Measurements from ENCODE around the gene GNAT3.

The GNAT3 gene

GRCh38 chr7:80428161-80429054 is 83.5 kb downstream of the GNAT3 start:
- H2BK12ac ChIP-seq (ENCODE audit: low read length): peak overlapping the region; percentile 58
- H2BK5ac ChIP-seq (ENCODE audit: low read depth, low read length, poor library complexity): no peak overlapping the region
- no peak overlapping the region for H3K4me2 ChIP-seq (ENCODE audit: low read length)
- peak; percentile 40 to 79 for DNase-seq
- no peak overlapping the region for H2AFZ ChIP-seq (ENCODE audit: insufficient read depth, low read length, poor library complexity)
- H3K4ac ChIP-seq (ENCODE audit: low read depth, low read length): no peak overlapping the region
- no peaks in the 10 kb centered on the region for H3K27me3 ChIP-seq (ENCODE audit: insufficient read depth, low read length)
- peak overlapping the region; percentile 38 for H4K8ac ChIP-seq (ENCODE audit: low read depth, low read length)
- no peak overlapping the region for H3K23ac ChIP-seq (ENCODE audit: low read length)
- H3K14ac ChIP-seq (ENCODE audit: low read length): no peak overlapping the region
- no peak overlapping the region for H3K27ac ChIP-seq (ENCODE audit: low read depth, low read length)
- no peak overlapping the region for H2BK120ac ChIP-seq (ENCODE audit: insufficient read depth, low read length, poor library complexity)
- H3K79me1 ChIP-seq (ENCODE audit: low read length): peaks cover 2% of the 10 kb centered on the region
- no peaks in the 10 kb centered on the region for H3K79me2 ChIP-seq (ENCODE audit: control insufficient read depth, insufficient read depth, low read length, poor library complexity)
- peaks cover 0 to 2% of the 10 kb centered on the region in 2 experiments for H3K4me1 ChIP-seq (ENCODE audit: control insufficient read depth in 1 of 2, insufficient read depth in 2 of 2, low read length in 2 of 2)
- H2AK5ac ChIP-seq (ENCODE audit: low read length): peak overlapping the region; percentile 46
- no peaks in the 10 kb centered on the region for H3K9me3 ChIP-seq (ENCODE audit: insufficient read depth, low read depth, low read length)
- no peaks in the 10 kb centered on the region for H3K36me3 ChIP-seq (ENCODE audit: control insufficient read depth in 1 of 2, insufficient read depth in 2 of 2, low read length in 2 of 2)
- no CpG with 5 or more reads among the region's 9 CpGs for WGBS (ENCODE audit: extremely low coverage, insufficient coverage, insufficient read length)
- H4K12ac ChIP-seq (ENCODE audit: low read depth, low read length): peak overlapping the region; percentile 54
- no peak overlapping the region for H3K18ac ChIP-seq (ENCODE audit: low read length)
- H4K91ac ChIP-seq (ENCODE audit: low read depth, low read length): no peak overlapping the region
- no peak overlapping the region for H3K4me3 ChIP-seq (ENCODE audit: low read depth, low read length)
- H3K9ac ChIP-seq (ENCODE audit: low read length): no peak overlapping the region

- H3K27ac ChIP-seq (ENCODE audit: low read depth, low read length): no peak overlapping the region
- no peak overlapping the region for H4K12ac ChIP-seq (ENCODE audit: low read depth, low read length)
- H3K4me1 ChIP-seq (ENCODE audit: control insufficient read depth in 1 of 2, insufficient read depth in 2 of 2, low read length in 2 of 2): peaks cover 0 to 2% of the 10 kb centered on the region in 2 experiments
- H3K79me1 ChIP-seq (ENCODE audit: low read length): peaks cover 2% of the 10 kb centered on the region
- H4K8ac ChIP-seq (ENCODE audit: low read depth, low read length): no peak overlapping the region
- no peak for DNase-seq
- H2AFZ ChIP-seq (ENCODE audit: insufficient read depth, low read length, poor library complexity): no peak overlapping the region
- H2BK120ac ChIP-seq (ENCODE audit: insufficient read depth, low read length, poor library complexity): no peak overlapping the region
- no peak overlapping the region for H3K4me2 ChIP-seq (ENCODE audit: low read length)
- no peak overlapping the region for H3K23ac ChIP-seq (ENCODE audit: low read length)
- H3K79me2 ChIP-seq (ENCODE audit: control insufficient read depth, insufficient read depth, low read length, poor library complexity): no peaks in the 10 kb centered on the region
- no peak overlapping the region for H3K9ac ChIP-seq (ENCODE audit: low read length)
- no peak overlapping the region for H2BK5ac ChIP-seq (ENCODE audit: low read depth, low read length, poor library complexity)
- no peak overlapping the region for H4K91ac ChIP-seq (ENCODE audit: low read depth, low read length)
- H3K14ac ChIP-seq (ENCODE audit: low read length): no peak overlapping the region
- H2AK5ac ChIP-seq (ENCODE audit: low read length): no peak overlapping the region
- H2BK12ac ChIP-seq (ENCODE audit: low read length): no peak overlapping the region
- no peaks in the 10 kb centered on the region for H3K9me3 ChIP-seq (ENCODE audit: insufficient read depth, low read depth, low read length)
- H3K18ac ChIP-seq (ENCODE audit: low read length): no peak overlapping the region
- H3K36me3 ChIP-seq (ENCODE audit: control insufficient read depth in 1 of 2, insufficient read depth in 2 of 2, low read length in 2 of 2): no peaks in the 10 kb centered on the region
- no peak overlapping the region for H3K4me3 ChIP-seq (ENCODE audit: low read depth, low read length)
- H3K27me3 ChIP-seq (ENCODE audit: insufficient read depth, low read length): no peaks in the 10 kb centered on the region
- no peak overlapping the region for H3K4ac ChIP-seq (ENCODE audit: low read depth, low read length)
- no CpG with 5 or more reads among the region's 4 CpGs for WGBS (ENCODE audit: extremely low coverage, insufficient coverage, insufficient read length)
Observed at GRCh38 chr7:80427218-80427617, 84.6 kb downstream of the GNAT3 start.

- Histone ChIP-seq H4K8ac (ENCODE audit: low read depth, low read length) (no peak overlapping the region), H3K9ac (ENCODE audit: low read length) (no peak overlapping the region), H2BK120ac (ENCODE audit: insufficient read depth, low read length, poor library complexity) (no peak overlapping the region), H2BK12ac (ENCODE audit: low read length) (no peak overlapping the region), H3K4ac (ENCODE audit: low read depth, low read length) (no peak overlapping the region), H2AFZ (ENCODE audit: insufficient read depth, low read length, poor library complexity) (no peak overlapping the region), H3K27me3 (ENCODE audit: insufficient read depth, low read length) (no peaks in the 10 kb centered on the region), H3K14ac (ENCODE audit: low read length) (no peak overlapping the region), H3K23ac (ENCODE audit: low read length) (no peak overlapping the region), H4K12ac (ENCODE audit: low read depth, low read length) (no peak overlapping the region), H2BK5ac (ENCODE audit: low read depth, low read length, poor library complexity) (no peak overlapping the region), H3K4me3 (ENCODE audit: low read depth, low read length) (no peak overlapping the region), H3K79me1 (ENCODE audit: low read length) (no peaks in the 10 kb centered on the region), H3K36me3 (ENCODE audit: control insufficient read depth in 1 of 2, insufficient read depth in 2 of 2, low read length in 2 of 2) (no peaks in the 10 kb centered on the region), H3K9me3 (ENCODE audit: insufficient read depth, low read depth, low read length) (no peaks in the 10 kb centered on the region), H3K4me1 (ENCODE audit: control insufficient read depth in 1 of 2, insufficient read depth in 2 of 2, low read length in 2 of 2) (no peaks in the 10 kb centered on the region), H3K27ac (ENCODE audit: low read depth, low read length) (no peak overlapping the region), H3K79me2 (ENCODE audit: control insufficient read depth, insufficient read depth, low read length, poor library complexity) (no peaks in the 10 kb centered on the region), H2AK5ac (ENCODE audit: low read length) (no peak overlapping the region), H4K91ac (ENCODE audit: low read depth, low read length) (no peak overlapping the region), H3K4me2 (ENCODE audit: low read length) (no peak overlapping the region), H3K18ac (ENCODE audit: low read length) (no peak overlapping the region)
- no CpG with 5 or more reads among the region's 2 CpGs for WGBS (ENCODE audit: extremely low coverage, insufficient coverage, insufficient read length)
- no peak for DNase-seq
Observed at GRCh38 chr7:80420876-80421275, 91.0 kb downstream of the GNAT3 start.

- Histone ChIP-seq H4K91ac (ENCODE audit: low read depth, low read length) (no peak overlapping the region), H3K79me1 (ENCODE audit: low read length) (no peaks in the 10 kb centered on the region), H3K23ac (ENCODE audit: low read length) (no peak overlapping the region), H3K14ac (ENCODE audit: low read length) (no peak overlapping the region), H3K4ac (ENCODE audit: low read depth, low read length) (no peak overlapping the region), H3K4me1 (ENCODE audit: control insufficient read depth in 1 of 2, insufficient read depth in 2 of 2, low read length in 2 of 2) (no peaks in the 10 kb centered on the region), H3K36me3 (ENCODE audit: control insufficient read depth in 1 of 2, insufficient read depth in 2 of 2, low read length in 2 of 2) (no peaks in the 10 kb centered on the region), H4K8ac (ENCODE audit: low read depth, low read length) (no peak overlapping the region), H3K4me3 (ENCODE audit: low read depth, low read length) (no peak overlapping the region), H4K12ac (ENCODE audit: low read depth, low read length) (no peak overlapping the region), H3K9me3 (ENCODE audit: insufficient read depth, low read depth, low read length) (no peaks in the 10 kb centered on the region), H2BK5ac (ENCODE audit: low read depth, low read length, poor library complexity) (no peak overlapping the region), H2AK5ac (ENCODE audit: low read length) (no peak overlapping the region), H3K27ac (ENCODE audit: low read depth, low read length) (no peak overlapping the region), H3K27me3 (ENCODE audit: insufficient read depth, low read length) (no peaks in the 10 kb centered on the region), H2AFZ (ENCODE audit: insufficient read depth, low read length, poor library complexity) (no peak overlapping the region), H2BK12ac (ENCODE audit: low read length) (no peak overlapping the region), H3K4me2 (ENCODE audit: low read length) (no peak overlapping the region), H3K9ac (ENCODE audit: low read length) (no peak overlapping the region), H3K18ac (ENCODE audit: low read length) (no peak overlapping the region), H2BK120ac (ENCODE audit: insufficient read depth, low read length, poor library complexity) (no peak overlapping the region), H3K79me2 (ENCODE audit: control insufficient read depth, insufficient read depth, low read length, poor library complexity) (no peaks in the 10 kb centered on the region)
- no peak for DNase-seq
- no CpG with 5 or more reads among the region's 6 CpGs for WGBS (ENCODE audit: extremely low coverage, insufficient coverage, insufficient read length)
Observed at GRCh38 chr7:80417211-80417793, 94.6 kb downstream of the GNAT3 start.
